Globus pallidus (tissue), 1 donor: ENCODE results near the gene NDFIP1.

ENCODE experiments used
- DNase-seq: peaks from one replicate; pipeline ENCODE4 v3.0.0-alpha.2; 2015; ENCODE audit warnings: low spot score

The NDFIP1 gene

GRCh38 chr5:142119051-142119625, 10.6 kb downstream of the NDFIP1 start:
- no peak for DNase-seq

DNA sequence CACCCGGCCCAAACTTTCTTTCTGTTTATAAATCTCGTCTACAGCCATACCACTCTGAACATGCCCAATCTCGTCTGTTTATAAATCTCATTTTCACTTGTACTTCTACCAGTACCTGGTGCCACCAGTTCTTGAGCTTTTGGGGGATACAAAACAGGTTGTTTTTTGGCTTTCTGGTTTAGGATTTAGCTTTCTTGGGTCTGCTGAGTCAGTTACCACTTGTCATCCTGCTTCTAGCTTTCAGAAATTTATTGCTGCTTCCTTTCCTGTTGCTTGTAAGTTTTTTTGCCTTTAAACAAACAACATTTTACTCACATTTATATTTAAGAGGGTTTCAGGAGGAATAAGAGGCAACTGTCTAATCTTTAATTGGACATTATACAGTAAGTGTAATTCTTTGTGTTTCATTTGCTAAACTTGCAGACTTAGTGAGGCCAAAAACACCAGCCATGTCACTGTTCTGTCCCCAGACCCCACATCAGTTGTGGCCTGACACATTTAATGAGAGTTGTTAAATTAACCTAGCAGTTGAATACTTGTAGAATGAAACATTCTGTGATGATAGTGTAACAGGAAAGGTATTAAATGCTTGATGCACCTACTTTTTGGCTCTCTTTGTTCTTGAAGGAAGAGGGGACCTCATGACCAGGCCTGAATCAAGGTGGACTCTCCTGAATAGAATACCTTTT, 11.8 kb downstream of the NDFIP1 start:
- DNase-seq, result no peak

DNA sequence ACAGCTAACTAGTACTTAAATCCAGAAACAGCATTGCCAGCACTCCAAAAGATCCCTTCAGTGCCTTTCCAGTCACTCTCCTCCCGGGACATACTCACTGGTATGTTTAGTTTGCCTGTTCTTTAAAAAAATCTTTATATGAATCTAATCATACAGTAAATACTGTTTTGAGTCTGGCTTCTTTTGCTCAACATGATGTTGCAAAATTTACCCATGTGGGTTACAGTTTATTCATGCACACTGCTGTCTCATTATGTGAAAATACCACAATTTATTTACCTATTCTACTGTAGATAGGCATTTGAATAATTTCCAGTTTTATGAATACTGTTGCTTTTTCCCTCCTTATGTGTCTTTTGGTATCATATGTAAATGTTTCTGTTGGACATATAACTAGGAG, 13.5 kb downstream of the NDFIP1 start:
- no peak for DNase-seq

DNA sequence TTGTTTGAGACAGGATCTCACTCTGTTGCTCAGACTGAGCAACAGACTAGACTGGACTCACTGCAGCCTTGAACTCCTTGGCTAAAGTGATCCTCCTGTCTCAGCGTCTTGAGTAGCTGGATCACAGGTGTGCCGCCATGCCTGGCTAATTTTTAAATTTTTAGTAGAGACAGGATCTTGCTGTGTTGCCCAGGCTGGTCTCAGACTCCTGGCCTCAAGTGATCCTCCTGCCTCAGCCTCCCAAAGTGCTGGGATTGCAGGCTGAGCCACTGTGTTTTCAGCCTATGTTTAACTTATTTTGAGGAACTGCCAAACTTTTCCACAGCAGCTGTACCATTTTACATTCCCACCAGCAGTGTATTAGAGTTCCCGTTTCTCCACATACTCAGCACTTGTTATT, 16.8 kb downstream of the NDFIP1 start:
- no peak for DNase-seq

DNA sequence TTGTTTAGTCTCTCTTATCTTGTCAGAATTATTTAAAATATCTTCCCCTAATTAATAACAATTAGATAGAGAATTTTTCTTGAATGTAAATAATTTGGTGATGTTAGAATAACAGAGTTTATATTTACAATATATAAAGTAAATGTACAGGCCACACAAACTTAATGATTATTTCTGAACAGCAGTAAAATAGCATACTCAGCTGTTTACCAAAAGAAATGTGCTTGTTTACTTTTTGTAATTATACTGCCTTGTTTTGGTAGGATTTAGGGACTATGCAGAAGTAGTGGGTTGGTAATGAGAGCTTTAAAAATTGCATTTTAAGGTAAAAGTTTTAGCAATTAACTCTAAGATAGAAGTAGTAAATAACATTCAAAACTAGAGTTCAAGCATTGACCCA, 17.4 kb downstream of the NDFIP1 start:
- no peak for DNase-seq

DNA sequence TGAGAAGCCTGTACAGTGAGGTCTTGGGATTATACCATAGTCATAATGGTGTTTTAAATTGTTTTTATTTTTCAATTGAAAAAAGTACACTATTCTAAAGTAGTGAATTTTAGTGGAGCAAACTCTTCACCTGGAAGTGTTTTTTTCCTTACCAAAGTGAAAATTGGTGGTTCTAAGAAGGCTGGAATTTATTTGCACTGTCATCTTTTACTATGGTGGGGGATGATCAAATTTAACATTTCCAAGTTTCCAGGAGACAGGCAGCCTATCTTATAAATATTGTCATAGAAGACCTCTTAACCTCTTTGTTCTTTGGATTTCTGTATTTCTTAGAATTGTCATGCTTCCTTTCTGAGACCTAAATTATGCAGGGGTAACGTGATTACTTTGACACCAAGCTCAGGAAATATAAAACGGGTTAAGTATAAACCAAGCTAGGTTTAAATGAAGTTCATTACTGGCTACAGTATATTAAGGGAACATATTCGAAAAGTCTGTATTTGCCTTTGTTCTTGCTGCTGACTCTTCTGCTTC, 20.2 kb downstream of the NDFIP1 start:
- no peak for DNase-seq

GRCh38 chr5:142129446-142130066, 21.0 kb downstream of the NDFIP1 start:
- no peak for DNase-seq

- DNase-seq, result no peak
Measured at GRCh38 chr5:142131394-142131793, 22.8 kb downstream of the NDFIP1 start.

DNA sequence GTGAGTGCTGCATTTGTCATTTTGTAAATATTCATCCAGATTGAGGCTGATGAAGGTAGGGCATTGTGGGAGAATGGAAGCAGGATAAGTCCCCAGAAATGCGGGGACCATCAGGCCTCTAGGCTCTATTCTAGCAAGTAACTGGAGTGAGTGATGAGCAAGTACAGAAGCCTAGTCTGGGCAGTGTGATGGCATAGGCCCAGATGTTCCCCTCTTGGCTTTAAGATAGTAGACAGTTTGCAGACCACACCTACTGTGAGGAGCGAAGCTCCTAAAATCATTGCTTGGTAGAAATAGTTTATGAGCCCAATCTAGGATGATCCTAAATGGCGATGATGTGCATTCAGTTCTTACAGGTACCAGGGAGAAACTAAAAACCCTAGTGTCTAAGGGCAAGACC, 24.3 kb downstream of the NDFIP1 start:
- no peak for DNase-seq

- no peak for DNase-seq
Measured at GRCh38 chr5:142133330-142134206, 25.0 kb downstream of the NDFIP1 start.

- no peak for DNase-seq
Measured at GRCh38 chr5:142134331-142135010, 25.9 kb downstream of the NDFIP1 start.

GRCh38 chr5:142141463-142141862, 32.9 kb downstream of the NDFIP1 start:
- DNase-seq, result no peak

DNA sequence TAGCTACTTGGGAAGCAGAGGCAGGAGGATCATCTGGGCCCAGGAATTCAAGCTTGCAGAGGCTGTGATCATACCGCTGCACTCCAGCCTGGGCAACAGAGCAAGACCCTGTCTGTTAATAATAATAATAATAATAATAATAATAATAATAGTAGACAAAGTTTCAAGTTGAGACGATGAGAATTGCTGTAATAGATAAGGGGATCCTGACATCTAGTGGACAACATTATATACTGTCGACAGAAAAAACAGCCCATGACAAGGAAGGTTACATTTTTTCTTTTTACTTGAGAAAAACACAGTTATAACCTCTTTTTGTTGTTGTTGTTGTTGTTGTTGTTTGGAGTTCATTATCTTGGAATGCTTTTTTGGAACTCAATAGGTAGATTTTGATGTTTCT, 35.3 kb downstream of the NDFIP1 start:
- DNase-seq, result peak; percentile 40

DNA sequence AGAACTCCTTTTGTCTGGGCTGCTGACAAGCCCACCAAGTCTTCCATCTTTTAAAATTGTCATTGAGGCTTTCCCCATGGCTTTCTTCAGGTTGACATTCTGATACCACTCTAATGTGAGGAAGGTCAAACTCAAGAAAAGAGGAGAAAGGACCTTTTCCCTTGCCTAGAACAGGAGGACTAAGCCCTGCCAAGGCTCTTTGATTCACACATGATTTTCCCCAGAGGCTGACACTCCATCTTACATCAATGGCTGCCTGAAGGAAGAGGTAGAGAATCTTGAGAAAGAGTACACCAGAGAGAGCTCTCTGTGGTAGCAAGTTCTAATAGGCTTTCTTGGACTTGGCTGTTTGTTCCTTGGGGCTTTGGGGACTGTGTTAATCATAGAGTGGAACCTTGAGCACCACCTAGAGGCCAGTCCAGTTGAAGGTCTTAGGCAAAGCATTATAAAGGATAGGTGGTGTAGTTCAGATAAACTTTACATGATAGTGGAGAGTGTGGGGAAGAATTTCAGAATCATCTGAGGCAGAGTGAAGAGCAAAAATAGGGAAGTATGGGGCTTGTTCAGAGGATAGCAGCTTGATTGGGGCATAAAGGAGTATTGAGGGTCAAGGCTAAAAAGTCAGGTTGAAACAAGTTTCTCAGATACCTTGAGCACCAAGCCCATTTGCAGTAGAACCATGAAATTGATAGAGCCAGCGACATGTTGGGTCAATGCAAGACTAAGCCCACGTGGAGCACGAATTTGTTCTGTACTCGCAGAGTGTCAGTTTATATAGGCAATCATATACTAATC, 36.7 kb downstream of the NDFIP1 start:
- DNase-seq, result peak; percentile 66

DNA sequence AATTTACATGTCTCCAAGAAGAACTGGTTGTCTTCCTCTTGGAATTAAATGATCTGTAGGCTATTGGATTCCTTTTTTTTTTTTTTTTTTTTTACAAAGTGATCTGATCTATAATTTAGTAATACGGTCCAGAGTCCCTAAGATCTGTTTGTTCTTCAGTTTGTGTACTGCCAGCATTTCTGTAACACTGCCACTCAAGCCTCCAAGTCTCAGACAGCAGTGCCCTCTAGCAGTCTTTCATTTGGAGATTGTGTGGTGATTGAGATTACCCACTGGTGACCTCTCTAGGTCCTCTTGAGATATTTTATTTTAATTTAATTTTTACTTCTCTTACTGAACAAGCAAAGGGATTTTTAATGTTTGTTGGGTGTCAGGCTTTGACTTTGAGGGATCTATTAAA, 40.8 kb downstream of the NDFIP1 start:
- no peak for DNase-seq

- no peak for DNase-seq
Measured at GRCh38 chr5:142150431-142150830, 41.9 kb downstream of the NDFIP1 start.

DNA sequence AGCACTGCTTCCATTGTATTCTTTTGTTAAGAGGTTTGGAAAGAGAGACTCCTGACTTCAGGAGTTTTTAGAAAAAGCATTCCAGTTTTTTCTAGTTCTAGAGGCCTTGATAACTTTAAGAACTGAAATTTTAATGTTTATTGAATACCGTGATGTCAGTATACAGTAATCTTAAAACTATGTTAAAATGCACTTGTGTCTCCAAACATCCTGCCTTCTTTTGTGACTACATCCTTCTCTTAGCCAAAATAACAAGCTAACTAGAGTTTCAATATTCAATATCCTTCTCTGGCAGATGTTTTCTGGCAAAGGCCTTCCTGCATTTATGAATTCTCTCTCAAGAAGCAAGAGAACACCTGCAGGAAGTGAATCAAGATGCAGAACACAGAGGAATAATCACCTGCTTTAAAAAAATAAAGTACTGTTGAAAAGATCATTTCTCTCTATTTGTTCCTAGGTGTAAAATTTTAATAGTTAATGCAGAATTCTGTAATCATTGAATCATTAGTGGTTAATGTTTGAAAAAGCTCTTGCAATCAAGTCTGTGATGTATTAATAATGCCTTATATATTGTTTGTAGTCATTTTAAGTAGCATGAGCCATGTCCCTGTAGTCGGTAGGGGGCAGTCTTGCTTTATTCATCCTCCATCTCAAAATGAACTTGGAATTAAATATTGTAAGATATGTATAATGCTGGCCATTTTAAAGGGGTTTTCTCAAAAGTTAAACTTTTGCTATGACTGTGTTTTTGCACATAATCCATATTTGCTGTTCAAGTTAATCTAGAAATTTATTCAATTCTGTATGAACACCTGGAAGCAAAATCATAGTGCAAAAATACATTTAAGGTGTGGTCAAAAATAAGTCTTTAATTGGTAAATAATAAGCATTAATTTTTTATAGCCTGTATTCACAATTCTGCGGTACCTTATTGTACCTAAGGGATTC, 43.1 kb downstream of the NDFIP1 start:
- DNase-seq, result peak; percentile 49

GRCh38 chr5:142152384-142152732, 43.8 kb downstream of the NDFIP1 start:
- no peak for DNase-seq

GRCh38 chr5:142153674-142154448, 45.3 kb downstream of the NDFIP1 start:
- no peak for DNase-seq
